Upper lobe of left lung (tissue), 4 donors: Measurements from ENCODE around the gene SNTG2.

Experiments
- CTCF ChIP-seq, 6 experiments: fragments of 450-650 bp in 4 of 6; fragments of 200-600 bp in 2 of 6; sonication (generic) in 2 of 6; IDR thresholded peaks; one replicate each; pipeline ENCODE4 v1.5.1; 2016 to 2019; ENCODE audit warnings: antibody characterized with exemption in 6 of 6
- POLR2A ChIP-seq, 4 donors: fragments of 450-650 bp; IDR thresholded peaks; one replicate each; pipeline ENCODE4 v1.5.1; 2016 to 2017; ENCODE audit warnings: antibody characterized with exemption in 4 of 4, mild to moderate bottlenecking in 2 of 4

GRCh38 chr2:1397350-1397749, 446.7 kb downstream of the SNTG2 start:
- TF ChIP-seq CTCF (IDR thresholded peaks at IDR 0.05) (no peak), POLR2A (IDR thresholded peaks at IDR 0.05) (no peak)
